Tibial nerve (tissue), 4 donors: ENCODE measurements around the gene OR2T2. TPM values are rescaled to one million over a fixed set of nuclear protein-coding genes. Genes with fewer than 3 reads are reported as not detected.
"Not testable (repeated sequence)": the region's sequence is repeated elsewhere in the genome, so short reads cannot be mapped to it uniquely, and the experiment has no call there.

Experiments used
- DNase-seq, 2 donors: peaks; one replicate each; pipeline ENCODE4 v3.0.0-alpha.2; 2019; ENCODE audit warnings: low spot score in 2 of 2
- H3K27ac ChIP-seq, 4 donors: fragments of 200-600 bp; sonication (generic) in 3 of 4; one replicate each; pipeline ENCODE4 v1.5.1; 2017 to 2019; ENCODE audit warnings: mild to moderate bottlenecking in 1 of 4
- H3K27me3 ChIP-seq, 2 donors: fragments of 200-600 bp; sonication (generic) in 1 of 2; one replicate each; pipeline versions ENCODE4 v1.5.1 to v1.6.0; 2017 to 2019
- H3K36me3 ChIP-seq, 3 donors: fragments of 200-600 bp; sonication (generic); one replicate each; pipeline ENCODE4 v1.5.1; 2018 to 2019
- H3K4me1 ChIP-seq, 4 donors: fragments of 200-600 bp; sonication (generic) in 3 of 4; one replicate each; pipeline ENCODE4 v1.5.1; 2017 to 2019
- H3K4me3 ChIP-seq, 4 donors: fragments of 200-600 bp; sonication (generic) in 3 of 4; one replicate each; pipeline ENCODE4 v1.5.1; 2017 to 2019; ENCODE audit warnings: mild to moderate bottlenecking in 1 of 4, moderate library complexity in 1 of 4
- H3K9me3 ChIP-seq, 4 donors: fragments of 200-600 bp; sonication (generic) in 3 of 4; one replicate each; pipeline ENCODE4 v1.5.1; 2017 to 2019
- EP300 ChIP-seq, 2 donors: sonication (generic); formaldehyde crosslinking; IDR thresholded peaks; one replicate each; pipeline ENCODE4 v1.6.1; 2017; ENCODE audit warnings: antibody characterized with exemption in 2 of 2, mild to moderate bottlenecking in 1 of 2
- POLR2A ChIP-seq, 2 donors: fragments of 450-650 bp; IDR thresholded peaks; one replicate each; pipeline ENCODE4 v1.6.1; 2017; ENCODE audit warnings: antibody characterized with exemption in 2 of 2, mild to moderate bottlenecking in 2 of 2, moderate library complexity in 2 of 2
- WGBS, 2 donors: methylation state at CpG; one replicate each; pipeline ENCODE4 v1.1.5; 2018; 5-methylcytosine and 5-hydroxymethylcytosine counted together
- total RNA-seq, 4 donors: library from RNA; depleted of rRNA; stranded (reverse); fragments of >200 nt; gene quantifications; one replicate each; pipeline ENCODE4 v1.1.0, GENCODE V29; 2016
- TF ChIP-seq, protein P1 (sequence below), 5 experiments: fragments of 200-600 bp in 3 of 5; fragments of 450-650 bp in 2 of 5; sonication (generic) in 3 of 5; IDR thresholded peaks; one replicate each; pipeline ENCODE4 v1.5.1; 2016 to 2019; ENCODE audit warnings: antibody characterized with exemption in 5 of 5, mild to moderate bottlenecking in 3 of 5, moderate library complexity in 2 of 5

OR2T2 gene
- total RNA-seq, 4 donors from 2014 or later, result not detected

DNA sequence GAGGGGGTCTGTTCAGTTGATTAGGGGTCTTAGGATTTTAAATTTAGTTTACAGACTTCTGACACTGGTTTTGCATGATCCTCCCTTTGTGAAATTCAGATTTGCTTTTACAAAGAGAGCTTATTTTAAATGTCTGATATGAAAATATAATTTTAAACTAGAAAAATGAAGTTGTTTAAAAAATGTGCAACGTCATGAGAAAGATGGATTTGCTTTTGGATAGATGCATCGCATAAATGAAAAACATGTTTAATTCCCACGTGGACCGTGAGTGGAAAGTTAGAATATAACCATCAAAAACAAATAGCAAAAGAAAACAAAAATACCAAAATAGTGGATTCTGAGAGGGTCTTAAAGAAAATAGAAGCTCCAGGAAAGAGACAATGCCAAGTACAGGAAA, 25.7 kb downstream of the OR2T2 start:
- WGBS, 2 donors, result 85 to 87% methylated on average over 4 of the region's 4 CpGs
- H3K4me1 ChIP-seq, result no peaks in the 10 kb centered on the region
- no peak for DNase-seq
- no peak overlapping the region for H3K4me3 ChIP-seq
- no peaks in the 10 kb centered on the region for H3K36me3 ChIP-seq
- TF ChIP-seq, protein P1, sequence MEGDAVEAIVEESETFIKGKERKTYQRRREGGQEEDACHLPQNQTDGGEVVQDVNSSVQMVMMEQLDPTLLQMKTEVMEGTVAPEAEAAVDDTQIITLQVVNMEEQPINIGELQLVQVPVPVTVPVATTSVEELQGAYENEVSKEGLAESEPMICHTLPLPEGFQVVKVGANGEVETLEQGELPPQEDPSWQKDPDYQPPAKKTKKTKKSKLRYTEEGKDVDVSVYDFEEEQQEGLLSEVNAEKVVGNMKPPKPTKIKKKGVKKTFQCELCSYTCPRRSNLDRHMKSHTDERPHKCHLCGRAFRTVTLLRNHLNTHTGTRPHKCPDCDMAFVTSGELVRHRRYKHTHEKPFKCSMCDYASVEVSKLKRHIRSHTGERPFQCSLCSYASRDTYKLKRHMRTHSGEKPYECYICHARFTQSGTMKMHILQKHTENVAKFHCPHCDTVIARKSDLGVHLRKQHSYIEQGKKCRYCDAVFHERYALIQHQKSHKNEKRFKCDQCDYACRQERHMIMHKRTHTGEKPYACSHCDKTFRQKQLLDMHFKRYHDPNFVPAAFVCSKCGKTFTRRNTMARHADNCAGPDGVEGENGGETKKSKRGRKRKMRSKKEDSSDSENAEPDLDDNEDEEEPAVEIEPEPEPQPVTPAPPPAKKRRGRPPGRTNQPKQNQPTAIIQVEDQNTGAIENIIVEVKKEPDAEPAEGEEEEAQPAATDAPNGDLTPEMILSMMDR (IDR thresholded peaks at IDR 0.05), result no peak
- no peak for TF ChIP-seq POLR2A (IDR thresholded peaks at IDR 0.05)
- no peak for TF ChIP-seq EP300 (IDR thresholded peaks at IDR 0.05)
- H3K27ac ChIP-seq, result no peak overlapping the region
- no peaks in the 10 kb centered on the region for H3K9me3 ChIP-seq
- H3K27me3 ChIP-seq, result no peaks in the 10 kb centered on the region

DNA sequence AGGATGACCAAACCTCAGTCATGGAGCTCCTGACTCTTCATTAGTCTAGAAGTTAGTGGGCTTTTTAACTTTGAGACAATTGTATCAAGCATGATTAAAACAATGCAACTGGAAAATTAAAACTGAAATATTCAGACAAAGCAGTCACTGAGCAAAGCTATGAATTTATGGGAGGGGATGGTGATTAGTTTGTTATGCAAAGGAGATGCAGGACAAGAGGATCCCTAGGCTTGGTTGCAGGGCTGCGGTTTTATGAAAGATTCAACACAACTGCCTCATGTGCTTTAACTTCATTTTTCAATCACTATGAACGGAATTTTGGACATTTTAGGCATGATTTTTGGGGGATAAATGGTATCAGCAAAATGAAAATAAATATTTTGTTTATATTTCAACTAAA, 26.7 kb downstream of the OR2T2 start:
- H3K27ac ChIP-seq, H3K4me3 ChIP-seq, H3K36me3 ChIP-seq, H3K4me1 ChIP-seq, H3K27me3 ChIP-seq, H3K9me3 ChIP-seq, DNase-seq: not testable (repeated sequence)
- 63 to 80% methylated on average over 2 of the region's 2 CpGs for WGBS, 2 donors

DNA sequence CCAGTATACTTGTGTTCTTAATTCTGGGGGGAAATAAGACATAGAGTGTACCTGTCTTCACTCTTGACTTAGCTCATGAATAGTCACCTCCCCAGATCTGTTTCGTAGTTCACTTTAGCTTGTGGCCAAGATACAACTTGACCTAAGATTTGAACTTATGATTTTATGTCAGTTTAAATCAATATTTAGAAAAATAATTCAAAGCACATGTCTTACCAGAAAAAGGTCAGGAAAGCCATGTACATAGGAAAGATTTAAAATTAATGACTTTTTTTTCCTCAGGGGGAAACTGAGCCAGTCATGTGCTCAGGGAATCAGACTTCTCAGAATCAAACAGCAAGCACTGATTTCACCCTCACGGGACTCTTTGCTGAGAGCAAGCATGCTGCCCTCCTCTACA, 27.6 kb downstream of the OR2T2 start, which contains the start of gene OR2T3:
Gene OR2T3 (plus strand): TSS at position 301 of the 400 bp plus-strand sequence. CDS start 0 bp downstream, at position 301.
- H3K36me3 ChIP-seq, H3K4me1 ChIP-seq: not testable (repeated sequence)
- 70 to 91% methylated on average over 1 to 2 of the region's 2 CpGs for WGBS, 2 donors

DNA sequence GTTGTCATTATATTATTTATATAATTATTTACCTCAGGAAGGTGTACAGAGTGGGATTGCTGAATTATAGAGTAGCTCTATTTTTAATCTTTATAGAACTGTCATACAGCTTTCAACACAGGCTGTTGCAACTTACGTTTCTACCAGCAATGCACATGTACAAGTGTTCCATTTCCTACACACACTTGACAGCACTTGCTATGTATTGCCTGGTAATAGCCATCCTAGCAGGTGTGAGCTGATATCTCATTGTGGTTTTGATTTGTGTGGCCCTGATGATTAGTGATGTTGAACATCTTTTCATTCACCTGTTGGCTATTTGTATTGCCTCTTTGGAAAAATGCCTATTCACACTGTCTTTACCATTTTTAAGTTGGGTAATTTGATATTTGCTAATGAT, 30.2 kb downstream of the OR2T2 start:
- not testable (repeated sequence) for H3K9me3 ChIP-seq, H3K27ac ChIP-seq, DNase-seq, H3K4me3 ChIP-seq, H3K27me3 ChIP-seq, H3K4me1 ChIP-seq, H3K36me3 ChIP-seq
- WGBS, 2 donors, result no CpG with 5 or more reads among the region's 1 CpG

More for the DNA sequence above, 27.6 kb downstream of the OR2T2 start, which contains the start of gene OR2T3:
- H3K27me3 ChIP-seq, H3K27ac ChIP-seq, DNase-seq, H3K4me3 ChIP-seq, H3K9me3 ChIP-seq: not testable (repeated sequence)

DNA sequence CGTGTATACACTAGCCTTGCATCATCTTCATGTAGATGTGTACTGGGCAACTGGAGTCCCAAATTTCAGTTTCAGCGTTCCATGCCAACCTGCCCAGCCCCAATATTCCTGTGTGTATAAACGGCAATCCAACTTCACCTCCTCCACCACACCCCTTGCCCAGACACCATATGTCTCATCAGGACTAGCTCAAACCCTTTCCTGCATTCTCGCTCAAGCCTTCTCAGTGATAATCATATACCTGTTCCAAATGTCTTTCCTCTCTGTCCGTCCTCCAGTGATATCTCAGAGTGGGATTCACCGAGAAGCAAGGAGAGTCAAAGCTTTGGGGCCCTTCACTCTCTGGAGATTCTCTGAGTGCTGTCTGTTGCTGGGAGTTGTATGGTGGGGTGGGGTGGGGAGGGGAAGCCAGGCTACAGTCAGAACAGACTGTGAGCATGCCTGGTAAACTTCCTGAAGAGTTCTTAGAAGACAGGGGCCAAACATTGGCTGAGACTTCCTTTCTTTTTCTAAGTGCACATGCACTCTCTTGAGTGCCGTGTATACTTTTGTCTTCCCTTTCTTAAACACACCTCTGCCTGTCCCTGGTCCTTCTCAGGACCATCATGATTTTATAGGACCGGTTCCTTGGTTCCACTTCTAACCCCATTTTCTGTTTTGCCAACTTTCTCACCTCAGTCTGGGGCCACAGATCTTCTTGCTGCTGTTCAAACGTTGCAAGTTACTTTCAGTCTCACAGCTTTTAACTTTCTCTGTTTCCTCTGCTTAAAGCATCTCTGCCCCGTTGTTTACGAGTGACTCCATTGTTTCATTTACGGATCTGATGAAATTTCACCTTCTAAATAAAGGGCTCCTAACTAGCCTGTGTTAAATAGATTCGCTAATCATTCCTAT, 36.5 kb downstream of the OR2T2 start:
- H3K36me3 ChIP-seq, H3K9me3 ChIP-seq, DNase-seq, H3K4me1 ChIP-seq, H3K27me3 ChIP-seq, H3K27ac ChIP-seq, H3K4me3 ChIP-seq: not testable (repeated sequence)
- 74 to 80% methylated on average over 13 of the region's 13 CpGs for WGBS, 2 donors

DNA sequence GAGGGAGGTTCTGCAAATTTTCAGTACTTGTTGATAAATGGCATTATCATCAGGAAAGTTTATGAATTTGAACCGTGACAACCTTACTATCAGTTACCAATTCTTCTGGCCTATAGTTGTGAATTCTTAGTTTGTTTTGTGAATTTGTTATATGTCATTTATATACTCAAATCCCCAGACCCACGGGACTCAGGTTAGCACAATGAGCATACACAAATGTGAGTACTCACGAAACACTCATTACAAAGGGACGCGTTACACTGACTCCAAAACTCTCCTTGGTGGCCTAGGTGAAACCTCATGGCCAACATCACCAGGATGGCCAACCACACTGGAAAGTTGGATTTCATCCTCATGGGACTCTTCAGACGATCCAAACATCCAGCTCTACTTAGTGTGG, 42.9 kb downstream of the OR2T2 start, which contains the start of gene OR2T5:
Gene OR2T5 (plus strand): TSS at position 301 of the 400 bp plus-strand sequence. CDS start 0 bp downstream, at position 301.
- H3K4me1 ChIP-seq, H3K27me3 ChIP-seq, H3K9me3 ChIP-seq, H3K36me3 ChIP-seq, DNase-seq, H3K27ac ChIP-seq, H3K4me3 ChIP-seq: not testable (repeated sequence)
- WGBS, 2 donors, result 96 to 100% methylated on average over 1 to 4 of the region's 6 CpGs

DNA sequence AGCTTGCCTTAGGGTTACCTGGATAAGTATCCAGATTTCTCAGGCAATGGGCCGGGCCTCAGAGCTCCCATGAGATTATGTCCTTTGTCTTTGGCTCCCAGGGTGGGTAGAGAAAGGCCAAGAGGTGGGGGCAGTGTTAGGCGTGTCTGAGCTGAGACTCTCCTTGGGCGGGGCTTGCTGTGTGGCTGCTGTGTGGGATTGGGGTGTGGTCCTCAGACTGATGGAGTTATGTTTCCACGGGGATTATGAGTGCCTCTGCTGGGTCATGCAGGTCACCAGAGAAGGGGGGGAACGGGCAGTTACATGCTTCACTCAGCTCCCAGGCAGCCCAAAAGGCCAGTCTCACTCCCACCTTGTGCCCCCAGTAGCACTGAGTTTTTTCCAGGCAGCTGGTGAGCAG, 51.2 kb downstream of the OR2T2 start:
- not testable (repeated sequence) for H3K4me1 ChIP-seq, H3K36me3 ChIP-seq, H3K27ac ChIP-seq, DNase-seq, H3K4me3 ChIP-seq, H3K27me3 ChIP-seq, H3K9me3 ChIP-seq
- WGBS, 2 donors, result no CpG with 5 or more reads among the region's 5 CpGs

DNA sequence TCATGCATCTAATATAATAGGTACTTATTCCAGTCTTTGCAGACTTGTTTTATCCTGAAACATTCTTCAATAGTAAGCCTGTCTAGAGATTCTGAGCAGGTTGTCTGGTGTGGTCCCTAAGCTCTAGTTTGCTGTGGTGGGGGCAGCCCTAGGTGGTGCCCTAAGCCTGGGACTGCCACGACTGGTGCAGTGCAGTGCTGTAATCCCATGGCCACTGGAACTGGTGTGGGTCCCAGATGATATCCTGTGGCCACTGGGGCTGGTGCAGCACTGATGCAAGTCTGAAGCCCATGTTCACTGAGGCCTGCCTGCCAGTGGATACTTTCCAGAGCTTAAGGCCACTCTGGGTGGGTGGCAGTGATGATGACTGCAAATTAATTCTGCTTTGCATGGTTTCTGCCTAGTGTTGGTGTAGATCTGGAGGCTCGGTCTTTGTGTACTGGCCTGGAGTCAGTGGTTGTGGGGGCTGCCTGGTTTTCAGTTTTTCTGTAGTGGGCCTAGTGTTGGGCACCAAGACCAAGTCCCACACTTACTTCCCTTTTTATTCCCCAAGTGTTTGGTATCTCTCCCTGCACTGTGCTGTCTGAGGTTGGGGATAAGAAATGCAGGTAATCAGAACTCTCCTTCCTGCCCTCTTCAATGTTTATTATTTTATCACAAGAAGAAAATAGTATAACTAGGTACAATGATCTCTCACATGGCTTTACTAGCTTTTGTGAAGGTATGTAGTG, 55.0 kb downstream of the OR2T2 start:
- H3K36me3 ChIP-seq, H3K27ac ChIP-seq, H3K4me3 ChIP-seq, H3K27me3 ChIP-seq, H3K4me1 ChIP-seq, DNase-seq, H3K9me3 ChIP-seq: not testable (repeated sequence)
- WGBS, 2 donors, result 81 to 86% methylated on average over 1 of the region's 2 CpGs

Other genes with a start within 250 kb of the OR2T2 start
- not detected for gene OR2M3, start 248.4 kb upstream of the OR2T2 start, total RNA-seq
- gene OR2M4, start 214.2 kb upstream of the OR2T2 start, total RNA-seq, result 1 to 10 TPM in 1 of 4 donors, under 1 TPM in 1, not detected in 2; under 0.01 to 2.6 TPM
- gene OR2T33, start 167.7 kb upstream of the OR2T2 start, total RNA-seq, result 1 to 10 TPM in 2 of 4 donors, not detected in 2; 1.0 to 1.6 TPM
- not detected for gene OR2T12, start 142.2 kb upstream of the OR2T2 start, total RNA-seq
- not detected for gene OR2M7, start 121.1 kb upstream of the OR2T2 start, total RNA-seq
- gene OR14C36, start 96.9 kb upstream of the OR2T2 start, total RNA-seq, result not detected
- gene OR2T4, start 84.0 kb upstream of the OR2T2 start, total RNA-seq, result not detected
- gene OR2T6, start 69.9 kb upstream of the OR2T2 start, total RNA-seq, result not detected
- gene OR2T1, start 42.6 kb upstream of the OR2T2 start, total RNA-seq, result not detected
- gene OR2T3, start 27.7 kb downstream of the OR2T2 start, total RNA-seq, result not detected
- gene OR2T5, start 43.0 kb downstream of the OR2T2 start, total RNA-seq, result not detected
- gene OR2G6, start 62.4 kb downstream of the OR2T2 start, total RNA-seq, result not detected
- not detected for gene OR2T29, start 117.1 kb downstream of the OR2T2 start, total RNA-seq
- gene OR2T34, start 129.1 kb downstream of the OR2T2 start, total RNA-seq, result not detected
- gene OR2T10, start 152.1 kb downstream of the OR2T2 start, total RNA-seq, result not detected
- gene OR2T11, start 189.5 kb downstream of the OR2T2 start, total RNA-seq, result not detected
- not detected for gene OR2T35, start 199.6 kb downstream of the OR2T2 start, total RNA-seq
- not detected for gene OR2T27, start 209.9 kb downstream of the OR2T2 start, total RNA-seq